HepG2 (cell line): ENCODE results near the gene NUDT17. TPM values are rescaled to one million over a fixed set of nuclear protein-coding genes. Genes with fewer than 3 reads are reported as not detected.

Experiments
- ARNTL ChIP-seq: sonication (generic); formaldehyde crosslinking; IDR thresholded peaks from 2 replicates; pipeline ENCODE4 v1.4.0; 2020; ENCODE audit warnings: mild to moderate bottlenecking, missing genetic modification reagents
- CEBPB ChIP-seq: IDR thresholded peaks from 2 replicates; pipeline ENCODE4 v1.6.1; 2011; ENCODE audit warnings: low read depth, low read length, improper control_type of control experiment, borderline replicate concordance
- FOXC1 ChIP-seq: sonication (generic); formaldehyde crosslinking; IDR thresholded peaks from 2 replicates; pipeline ENCODE4 v1.8.0; 2022; ENCODE audit warnings: mild to moderate bottlenecking, missing genetic modification reagents, borderline replicate concordance
- HDAC2 ChIP-seq: sonication (generic); formaldehyde crosslinking; IDR thresholded peaks from 2 replicates; pipeline ENCODE4 v1.4.0; 2020; ENCODE audit warnings: missing genetic modification reagents
- JDP2 ChIP-seq: sonication (generic); formaldehyde crosslinking; IDR thresholded peaks from 2 replicates; pipeline ENCODE4 v1.8.1; 2022; ENCODE audit warnings: missing genetic modification reagents, borderline replicate concordance
- LCORL ChIP-seq, 2 experiments: fragments of 450-650 bp in 1 of 2; sonication (generic) in 1 of 2; formaldehyde crosslinking in 1 of 2; IDR thresholded peaks; 2 replicates each; pipeline versions ENCODE4 v1.5.0 to v1.6.1; 2017 to 2020; ENCODE audit warnings: antibody characterized with exemption in 1 of 2, missing genetic modification reagents in 1 of 2
- MZF1 ChIP-seq: sonication (generic); formaldehyde crosslinking; IDR thresholded peaks from 2 replicates; pipeline ENCODE4 v1.8.1; 2023; ENCODE audit warnings: mild to moderate bottlenecking, missing genetic modification reagents, borderline replicate concordance
- NFKBIZ ChIP-seq: IDR thresholded peaks from 2 replicates; pipeline ENCODE4 v1.6.1; 2018; ENCODE audit warnings: missing genetic modification reagents, missing compliant biosample characterization
- PPARG ChIP-seq: conservative IDR thresholded peaks from 2 replicates; pipeline ENCODE4 v1.6.1; 2016; ENCODE audit warnings: missing biosample characterization, missing genetic modification reagents
- SALL2 ChIP-seq: sonication (generic); formaldehyde crosslinking; IDR thresholded peaks from 2 replicates; pipeline ENCODE4 v1.8.1; 2023; ENCODE audit warnings: mild to moderate bottlenecking, missing genetic modification reagents, inconsistent platforms
- TAF1 ChIP-seq: sonication (generic); formaldehyde crosslinking; IDR thresholded peaks from 2 replicates; pipeline ENCODE4 v1.4.0; 2020; ENCODE audit warnings: missing genetic modification reagents
- YY1 ChIP-seq: IDR thresholded peaks from 2 replicates; pipeline ENCODE4 v1.6.1; 2011; ENCODE audit warnings: low read length, low read depth, moderate library complexity, mild to moderate bottlenecking; ENCODE audit not compliant: insufficient read depth, insufficient replicate concordance
- ZBTB1 ChIP-seq: sonication (generic); formaldehyde crosslinking; IDR thresholded peaks from 2 replicates; pipeline ENCODE4 v1.4.0; 2020; ENCODE audit warnings: missing genetic modification reagents, borderline replicate concordance
- ZBTB26 ChIP-seq: IDR thresholded peaks from 2 replicates; pipeline ENCODE4 v1.6.1; 2016; ENCODE audit warnings: missing compliant biosample characterization, missing genetic modification reagents, borderline replicate concordance
- ZBTB7B ChIP-seq: sonication (generic); formaldehyde crosslinking; IDR thresholded peaks from 2 replicates; pipeline ENCODE4 v1.4.0; 2020; ENCODE audit warnings: missing genetic modification reagents
- ZFAT ChIP-seq: sonication (generic); formaldehyde crosslinking; conservative IDR thresholded peaks from 2 replicates; pipeline ENCODE4 v1.8.1; 2023; ENCODE audit warnings: missing genetic modification reagents, inconsistent platforms
- ZGPAT ChIP-seq: IDR thresholded peaks from 2 replicates; pipeline ENCODE4 v1.6.1; 2016; ENCODE audit warnings: mild to moderate bottlenecking
- ZNF556 ChIP-seq: sonication (generic); formaldehyde crosslinking; IDR thresholded peaks from 2 replicates; pipeline ENCODE4 v1.4.0; 2020; ENCODE audit warnings: mild to moderate bottlenecking, missing genetic modification reagents, borderline replicate concordance
- ZNF572 ChIP-seq: sonication (generic); formaldehyde crosslinking; IDR thresholded peaks from 2 replicates; pipeline ENCODE4 v1.5.1; 2020; ENCODE audit warnings: mild to moderate bottlenecking, missing genetic modification reagents
- ZNF7 ChIP-seq: IDR thresholded peaks from 2 replicates; pipeline ENCODE4 v1.6.1; 2016; ENCODE audit warnings: missing biosample characterization, missing genetic modification reagents
- ZNF737 ChIP-seq: sonication (generic); formaldehyde crosslinking; IDR thresholded peaks from 2 replicates; pipeline ENCODE4 v1.5.0; 2020; ENCODE audit warnings: missing genetic modification reagents, mild to moderate bottlenecking, borderline replicate concordance
- ZNF781 ChIP-seq: sonication (generic); formaldehyde crosslinking; IDR thresholded peaks from 2 replicates; pipeline ENCODE4 v1.5.1; 2020; ENCODE audit warnings: borderline replicate concordance, mild to moderate bottlenecking, missing genetic modification reagents; ENCODE audit errors: not compliant biosample characterization
- polyA plus RNA-seq, 8 experiments: library from polyadenylated mRNA; depleted of rRNA in 3 of 8; stranded (reverse) in 7 of 8; unstranded in 1 of 8; fragments of >200 nt; fragmentation: Illumina TruSeq in 4 of 8; extraction: Trizol in 4 of 8; gene quantifications; 2 replicates each; pipeline versions ENCODE4 v1.2.1 to v1.2.3, GENCODE V29; 2011 to 2016; ENCODE audit warnings: low read depth in 4 of 8, missing spikeins in 1 of 8, mixed read lengths in 1 of 8; ENCODE audit not compliant: insufficient read depth in 1 of 8
- total RNA-seq, 5 experiments: library from RNA; depleted of rRNA; stranded (reverse); fragments of >200 nt; fragmentation: Illumina TruSeq; extraction: Trizol; gene quantifications; 2 replicates each; pipeline ENCODE4 v1.2.3, GENCODE V29; 2016; ENCODE audit warnings: low read depth in 1 of 5
- TF ChIP-seq, protein P1 (sequence below): IDR thresholded peaks from 2 replicates; pipeline ENCODE4 v1.6.1; 2012; ENCODE audit warnings: low read depth, low read length, improper control_type of control experiment
- TF ChIP-seq, protein P2 (sequence below): sonication (generic); formaldehyde crosslinking; IDR thresholded peaks from 2 replicates; pipeline ENCODE4 v1.5.0; 2020; ENCODE audit warnings: missing genetic modification reagents

NUDT17 gene
- total and polyA plus RNA-seq, 2 of the 13 experiments (the other 11 are each of a cell fraction or from before 2014, with no cell fraction given), result 2.6 to 5.8 TPM

GRCh38 chr1:145891587-145892485 lies 46.4 kb downstream of the NUDT17 start (continued):
- TF ChIP-seq YY1 (peak; percentile 76), ZNF572 (CRISPR knock-in tag) (no peak), ZFAT (CRISPR knock-in tag) (no peak), TAF1 (CRISPR knock-in tag) (peak; percentile 25; the same call in 1 of the 2 replicates), NFKBIZ (0 out of 2 replicates have a peak, but pooled peaks have one; percentile 42), CEBPB (no peak), ZNF7 (CRISPR knock-in tag) (no peak), ZBTB7B (CRISPR knock-in tag) (peak; percentile 91), SALL2 (CRISPR knock-in tag) (peak; percentile 91), ZBTB26 (CRISPR knock-in tag) (peak; percentile 74; the same call in 1 of the 2 replicates), LCORL (IDR thresholded peaks at IDR 0.05) (no peak), LCORL (CRISPR knock-in tag; IDR thresholded peaks at IDR 0.05) (peak; percentile 47; the same call in 1 of the 2 replicates), PPARG (peak; percentile 71; the same call in 1 of the 2 replicates), MZF1 (CRISPR knock-in tag) (no peak), ZNF781 (CRISPR knock-in tag) (peak; percentile 20), ZNF556 (CRISPR knock-in tag) (no peak), FOXC1 (CRISPR knock-in tag) (peak; percentile 54; the same call in 1 of the 2 replicates), ZNF737 (CRISPR knock-in tag) (no peak), ZGPAT (CRISPR knock-in tag) (peak; percentile 80), ARNTL (CRISPR knock-in tag) (no peak), HDAC2 (CRISPR knock-in tag) (peak; percentile 85), ZBTB1 (CRISPR knock-in tag) (no peak), JDP2 (CRISPR knock-in tag) (no peak)
- TF ChIP-seq, protein P1, sequence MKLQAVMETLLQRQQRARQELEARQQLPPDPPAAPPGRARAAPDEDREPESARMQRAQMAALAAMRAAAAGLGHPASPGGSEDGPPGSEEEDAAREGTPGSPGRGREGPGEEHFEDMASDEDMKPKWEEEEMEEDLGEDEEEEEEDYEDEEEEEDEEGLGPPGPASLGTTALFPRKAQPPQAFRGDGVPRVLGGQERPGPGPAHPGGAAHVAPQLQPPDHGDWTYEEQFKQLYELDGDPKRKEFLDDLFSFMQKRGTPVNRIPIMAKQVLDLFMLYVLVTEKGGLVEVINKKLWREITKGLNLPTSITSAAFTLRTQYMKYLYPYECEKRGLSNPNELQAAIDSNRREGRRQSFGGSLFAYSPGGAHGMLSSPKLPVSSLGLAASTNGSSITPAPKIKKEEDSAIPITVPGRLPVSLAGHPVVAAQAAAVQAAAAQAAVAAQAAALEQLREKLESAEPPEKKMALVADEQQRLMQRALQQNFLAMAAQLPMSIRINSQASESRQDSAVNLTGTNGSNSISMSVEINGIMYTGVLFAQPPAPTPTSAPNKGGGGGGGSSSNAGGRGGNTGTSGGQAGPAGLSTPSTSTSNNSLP, result no peak; the same call in none of the 2 replicates
- TF ChIP-seq, protein P2, sequence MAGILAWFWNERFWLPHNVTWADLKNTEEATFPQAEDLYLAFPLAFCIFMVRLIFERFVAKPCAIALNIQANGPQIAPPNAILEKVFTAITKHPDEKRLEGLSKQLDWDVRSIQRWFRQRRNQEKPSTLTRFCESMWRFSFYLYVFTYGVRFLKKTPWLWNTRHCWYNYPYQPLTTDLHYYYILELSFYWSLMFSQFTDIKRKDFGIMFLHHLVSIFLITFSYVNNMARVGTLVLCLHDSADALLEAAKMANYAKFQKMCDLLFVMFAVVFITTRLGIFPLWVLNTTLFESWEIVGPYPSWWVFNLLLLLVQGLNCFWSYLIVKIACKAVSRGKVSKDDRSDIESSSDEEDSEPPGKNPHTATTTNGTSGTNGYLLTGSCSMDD (CRISPR knock-in tag), result no peak
